NCI-H1694 (cell line): ENCODE data around the gene RAD51AP2.
"Not testable (repeated sequence)": the region's sequence is repeated elsewhere in the genome, so short reads cannot be mapped to it uniquely, and the experiment has no call there.

Experiments
- DNase-seq: peaks from one replicate; lab custom pipeline; 2025; lab: John Stamatoyannopoulos, UW

RAD51AP2 gene

GRCh38 chr2:17538022-17538843, 20.0 kb upstream of the RAD51AP2 start:
- DNase-seq: no peak

GRCh38 chr2:17536416-17536815, 18.2 kb upstream of the RAD51AP2 start:
- DNase-seq: no peak

- DNase-seq: no peak
These were observed 15.3 kb upstream of the RAD51AP2 start for GRCh38 chr2:17533546-17533945.

DNA sequence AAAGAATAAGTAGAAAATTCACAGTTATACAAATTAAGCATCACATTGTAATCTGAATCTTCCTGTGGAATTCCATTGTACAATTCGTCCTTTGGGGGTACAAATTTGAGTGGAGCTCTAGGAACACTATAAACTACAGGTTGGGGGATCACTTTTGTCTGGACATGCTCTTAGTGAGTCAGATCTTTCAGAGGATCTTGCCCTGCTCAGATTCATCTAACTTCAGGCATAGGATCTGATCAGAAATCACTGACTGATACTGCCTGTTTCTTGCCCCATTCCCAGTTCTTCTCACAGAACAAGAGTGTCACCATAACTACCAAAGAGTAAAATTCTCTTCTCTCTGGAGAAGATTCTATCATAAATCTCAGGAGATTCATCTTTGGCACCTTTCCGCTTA, 11.5 kb upstream of the RAD51AP2 start:
- no peak for DNase-seq

GRCh38 chr2:17522303-17522702, 4.1 kb upstream of the RAD51AP2 start:
- DNase-seq: no peak

DNA sequence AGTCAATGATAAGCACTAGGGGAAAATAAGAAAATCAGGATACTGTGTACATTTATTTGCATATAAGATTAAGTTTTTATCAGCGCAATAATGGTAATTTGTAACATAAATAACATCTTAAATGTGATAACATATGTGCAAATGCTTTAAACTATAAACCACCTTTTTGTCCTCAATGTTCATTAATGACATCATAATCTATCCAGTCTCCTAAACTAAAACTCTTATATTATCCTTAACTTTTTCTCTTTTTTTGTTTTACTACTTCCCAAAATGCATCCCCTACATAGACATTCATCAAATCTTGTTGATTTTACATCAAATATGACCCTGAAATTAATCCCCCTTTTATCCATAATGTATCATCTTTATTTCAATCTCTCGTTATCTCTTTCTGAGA, 3.4 kb upstream of the RAD51AP2 start:
- DNase-seq: no peak

GRCh38 chr2:17520761-17521160, 2.5 kb upstream of the RAD51AP2 start:
- DNase-seq: no peak

DNA sequence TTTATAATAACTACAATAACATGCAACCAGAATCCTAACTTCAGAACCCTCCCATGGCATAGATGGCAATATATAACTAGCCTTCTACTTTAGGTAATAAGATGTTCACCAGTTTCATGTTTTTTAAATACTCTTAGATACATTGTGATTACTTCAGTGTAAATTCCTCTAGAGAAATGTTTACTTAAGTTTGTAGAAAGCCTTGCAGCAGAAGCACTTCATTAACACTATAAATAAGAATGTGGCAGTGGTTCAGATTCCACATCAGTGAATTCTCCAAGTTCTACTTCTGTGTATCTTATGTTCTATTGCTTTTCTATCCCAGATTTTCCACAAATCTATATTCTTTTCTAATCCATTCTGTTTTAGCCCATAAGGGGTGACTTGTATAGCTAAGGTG, 1.2 kb upstream of the RAD51AP2 start:
- DNase-seq: no peak

GRCh38 chr2:17517481-17518211, 594 bp downstream of the RAD51AP2 start:
- DNase-seq: no peak

GRCh38 chr2:17515652-17516051, 2.6 kb downstream of the RAD51AP2 start:
- no peak for DNase-seq

DNA sequence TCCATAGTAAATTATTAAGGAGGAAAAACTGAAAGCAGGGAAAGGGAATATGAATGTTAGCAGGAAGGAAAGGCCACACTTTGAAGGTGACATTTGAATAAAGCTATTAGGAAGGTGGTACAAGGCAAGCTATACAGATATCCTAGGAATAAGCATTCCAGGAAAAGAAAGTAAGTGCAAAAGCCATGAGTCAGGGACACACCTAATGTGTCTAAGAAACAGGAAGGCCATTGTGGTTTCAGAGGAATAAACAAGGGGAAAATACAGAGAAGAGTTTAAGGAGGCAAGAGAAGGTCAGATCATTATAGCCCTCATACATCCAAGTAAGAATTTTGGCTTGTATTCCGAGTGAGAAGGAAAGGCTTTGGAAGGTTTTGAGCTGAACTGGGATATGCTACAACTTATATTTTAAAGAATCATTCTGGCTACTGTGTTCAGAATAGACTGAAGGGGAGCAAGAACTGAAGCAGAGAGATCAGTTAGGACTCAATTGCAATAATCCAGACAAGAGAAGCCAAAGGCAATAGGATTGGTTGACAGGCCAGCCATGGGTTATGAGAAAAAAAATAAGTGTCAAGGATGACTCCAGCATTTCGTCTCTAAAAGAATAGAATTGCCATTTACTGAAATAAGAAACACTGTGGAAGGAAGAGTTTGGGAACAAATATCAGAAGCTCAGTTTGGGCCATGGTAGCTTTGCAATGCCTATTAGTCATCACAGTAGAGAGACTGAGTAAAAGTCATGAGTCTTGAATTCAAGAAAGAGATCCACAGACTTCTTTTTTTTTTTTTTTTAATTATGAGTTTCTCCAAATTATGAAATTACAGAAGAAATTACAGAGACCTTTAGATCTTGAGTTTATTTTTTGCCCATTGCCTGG, 11.3 kb downstream of the RAD51AP2 start:
- no peak for DNase-seq

DNA sequence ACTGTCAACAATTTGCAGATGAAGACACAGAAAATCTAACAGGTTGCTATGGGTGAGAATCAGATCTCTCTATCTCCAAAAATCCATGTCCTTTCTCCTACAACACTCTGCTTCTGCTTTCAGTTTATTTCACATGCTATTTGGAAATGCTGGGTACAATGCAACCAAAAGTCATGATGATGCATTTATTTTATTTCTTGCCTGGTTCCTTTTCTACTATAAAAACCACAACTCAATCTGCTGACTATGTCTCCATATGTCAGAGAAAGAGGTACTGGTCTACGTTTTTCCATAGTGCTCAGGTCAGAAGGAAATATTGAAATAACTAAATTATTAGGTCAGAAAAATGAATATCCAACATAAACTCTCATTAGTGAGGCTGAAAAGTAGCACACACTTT, 20.5 kb downstream of the RAD51AP2 start:
- no peak for DNase-seq

GRCh38 chr2:17495590-17495989, 22.6 kb downstream of the RAD51AP2 start:
- no peak for DNase-seq

- DNase-seq: not testable (repeated sequence)
These were observed 28.1 kb downstream of the RAD51AP2 start for GRCh38 chr2:17490165-17490564.

GRCh38 chr2:17488610-17489009, 29.6 kb downstream of the RAD51AP2 start:
- not testable (repeated sequence) for DNase-seq

GRCh38 chr2:17483496-17483895, 34.7 kb downstream of the RAD51AP2 start:
- no peak for DNase-seq

GRCh38 chr2:17482651-17483050, 35.6 kb downstream of the RAD51AP2 start:
- no peak for DNase-seq

DNA sequence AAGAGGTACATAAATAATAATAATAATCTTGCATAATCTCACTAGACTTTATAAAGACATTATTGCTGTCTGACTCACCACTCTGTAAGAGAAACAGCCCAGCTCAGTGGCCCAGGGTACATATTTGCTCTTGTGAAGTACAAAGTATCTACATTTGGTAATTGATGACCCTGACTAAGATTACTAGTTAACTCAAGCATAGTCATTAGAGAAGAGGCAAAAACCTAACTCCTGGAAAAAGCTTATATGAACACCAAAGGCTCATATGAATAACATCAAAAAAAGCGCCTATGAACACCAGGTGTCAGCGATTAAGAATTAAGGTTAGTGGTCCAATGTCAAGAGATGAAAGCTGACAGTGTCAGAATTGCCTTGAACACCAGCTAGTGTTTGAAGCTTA, 38.4 kb downstream of the RAD51AP2 start:
- DNase-seq: no peak

DNA sequence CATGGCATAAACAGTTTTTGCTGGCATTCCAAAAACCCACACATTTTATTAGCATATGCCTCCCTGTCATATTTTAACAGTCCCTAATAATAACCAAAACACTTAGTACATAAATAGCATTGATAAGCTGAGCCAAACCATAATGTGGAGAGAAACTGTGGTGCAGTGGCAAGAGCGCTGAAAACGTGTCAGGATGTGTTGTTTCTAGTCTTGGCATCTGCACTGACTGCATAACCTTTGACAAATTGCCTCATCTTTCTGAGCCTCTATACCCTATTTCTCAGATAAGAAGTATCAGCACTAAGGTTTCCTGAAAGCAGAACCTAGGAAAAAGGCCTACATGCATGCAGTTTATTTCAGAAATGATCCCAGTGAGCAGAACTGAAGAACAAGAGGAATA, 41.4 kb downstream of the RAD51AP2 start:
- no peak for DNase-seq

DNA sequence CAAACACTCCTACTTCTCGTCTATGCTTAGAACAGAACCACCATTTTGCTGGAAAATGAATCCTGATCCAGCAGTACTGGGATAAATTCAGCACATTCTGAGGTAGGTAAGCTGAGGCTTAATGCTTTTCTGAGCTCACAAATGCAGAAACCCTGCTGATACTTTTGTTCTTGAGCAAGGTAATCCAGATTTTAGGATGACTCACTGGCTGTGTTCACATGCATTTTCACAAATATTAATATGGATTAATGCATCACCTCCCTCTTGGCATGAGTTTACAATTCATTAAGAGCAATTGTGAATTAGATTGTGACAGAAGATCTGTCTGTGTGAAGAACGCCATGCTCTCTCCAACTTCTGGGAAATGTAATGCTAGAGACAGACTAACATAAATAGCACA, 42.2 kb downstream of the RAD51AP2 start:
- DNase-seq: no peak

DNA sequence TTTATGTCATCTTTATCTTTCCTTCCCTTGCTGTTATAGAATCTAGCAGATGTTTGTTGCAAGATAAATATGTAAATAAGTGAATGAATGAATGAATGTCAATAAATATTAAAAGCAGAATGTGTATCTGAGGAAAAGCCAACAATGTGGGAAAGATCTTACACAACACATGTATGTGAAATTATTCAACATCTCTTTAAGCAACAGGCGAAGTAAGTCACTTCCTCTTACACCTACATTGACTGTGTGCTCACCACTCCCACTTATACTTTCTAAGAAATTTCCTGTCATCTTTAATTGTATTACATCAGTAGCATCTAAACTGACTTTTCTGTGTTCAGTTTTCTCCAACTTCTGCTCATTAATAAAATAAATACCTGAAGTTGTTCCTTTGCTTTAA, 43.0 kb downstream of the RAD51AP2 start:
- DNase-seq: no peak

DNA sequence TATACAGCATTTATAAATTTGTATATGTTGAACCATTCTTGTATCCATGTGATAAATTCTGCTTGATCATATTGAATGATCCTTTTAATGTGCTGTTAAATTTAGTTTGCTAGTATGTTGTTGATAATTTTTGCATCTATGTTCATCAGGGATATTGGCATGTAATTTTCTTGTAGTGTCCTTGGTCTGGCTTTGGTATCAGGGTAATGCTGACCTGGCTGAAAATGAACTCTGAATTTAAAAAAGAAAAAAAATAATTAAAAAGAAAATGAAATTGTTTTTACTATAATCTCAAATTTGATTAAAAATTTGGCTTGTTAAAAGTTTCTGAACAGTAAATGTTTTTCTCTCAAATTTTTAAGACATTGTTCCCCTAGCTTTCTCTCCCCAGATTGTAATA, 46.3 kb downstream of the RAD51AP2 start:
- DNase-seq: no peak
